ENCODE measurements around the gene PSAPL1. TPM values are rescaled to one million over a fixed set of nuclear protein-coding genes. Genes with fewer than 3 reads are reported as not detected.
A peak's percentile ranks its signal among the peaks of the same experiment; 100 is the strongest.

Gene PSAPL1
- total and polyA plus RNA-seq, 4 donors = 0.06 TPM; not detected in 3

DNA sequence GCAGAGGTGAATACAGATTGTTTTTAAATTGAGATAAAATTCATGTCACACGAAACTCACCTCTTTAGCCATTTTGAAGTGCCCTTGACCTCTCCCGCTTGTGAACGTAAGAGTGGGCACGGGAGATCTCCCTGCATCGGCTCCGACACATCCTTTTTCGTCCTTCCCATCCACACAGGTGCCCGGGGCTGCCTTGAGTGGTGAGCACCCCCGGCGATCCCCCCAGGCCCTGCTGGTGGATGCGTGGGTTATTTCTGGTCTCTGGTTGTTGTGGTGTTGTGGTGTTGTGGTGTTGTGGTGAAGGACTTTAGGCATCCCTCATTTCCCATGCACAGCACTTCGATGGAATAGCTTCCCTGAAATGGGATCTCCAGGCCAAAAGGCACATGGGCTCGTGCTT, 46.1 kb downstream of the PSAPL1 start:
- no peak overlapping the region for H3K27ac ChIP-seq (ENCODE audit: low read depth, low read length)
- no peak for DNase-seq (ENCODE audit: low read depth in 4 of 6, low spot score in 6 of 6)
- H3K4me3 ChIP-seq (ENCODE audit: low read depth, low read length) = no peak overlapping the region
- 68% methylated on average over 2 of the region's 13 CpGs for WGBS (ENCODE audit: insufficient coverage)
- peaks cover 3% of the 10 kb centered on the region for H3K27me3 ChIP-seq (ENCODE audit: control insufficient read depth, insufficient read depth, low read length)
- H3K9me3 ChIP-seq (ENCODE audit: control insufficient read depth, insufficient read depth, low read length) = no peaks in the 10 kb centered on the region
- H3K36me3 ChIP-seq (ENCODE audit: control insufficient read depth, insufficient read depth, low read length) = no peaks in the 10 kb centered on the region
- peaks cover 34% of the 10 kb centered on the region for H3K4me1 ChIP-seq (ENCODE audit: control insufficient read depth, insufficient read depth, low read length)

DNA sequence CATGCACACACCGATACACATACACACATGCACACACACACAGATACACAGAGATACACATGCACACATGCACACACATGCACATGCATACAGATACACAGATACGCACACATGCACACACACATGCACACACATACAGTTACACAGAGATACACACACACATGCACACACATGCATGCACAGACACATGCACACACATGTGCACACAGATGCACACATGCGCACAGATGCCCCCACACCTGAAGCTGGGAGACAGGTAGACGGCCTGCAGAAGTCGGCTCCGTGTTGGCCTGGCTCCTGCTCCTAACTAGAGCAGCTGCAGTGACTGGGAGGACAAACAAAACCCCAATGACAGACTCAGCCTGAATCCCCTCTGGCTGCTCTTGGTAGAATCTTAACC, 46.8 kb downstream of the PSAPL1 start:
- Histone ChIP-seq H3K27me3 (ENCODE audit: control insufficient read depth, insufficient read depth, low read length) (peaks cover 3% of the 10 kb centered on the region), H3K4me1 (ENCODE audit: control insufficient read depth, insufficient read depth, low read length) (peaks cover 32% of the 10 kb centered on the region), H3K27ac (ENCODE audit: low read depth, low read length) (no peak overlapping the region), H3K4me3 (ENCODE audit: low read depth, low read length) (no peak overlapping the region), H3K9me3 (ENCODE audit: control insufficient read depth, insufficient read depth, low read length) (no peaks in the 10 kb centered on the region), H3K36me3 (ENCODE audit: control insufficient read depth, insufficient read depth, low read length) (no peaks in the 10 kb centered on the region)
- WGBS (ENCODE audit: insufficient coverage) = 90% methylated on average over 6 of the region's 6 CpGs
- DNase-seq (ENCODE audit: low read depth in 4 of 6, low spot score in 6 of 6) = no peak

GRCh38 chr4:7384929-7385890, 49.5 kb downstream of the PSAPL1 start:
- 72% methylated on average over 10 of the region's 12 CpGs for WGBS (ENCODE audit: insufficient coverage)
- H3K4me3 ChIP-seq (ENCODE audit: low read depth, low read length) = no peak overlapping the region

DNA sequence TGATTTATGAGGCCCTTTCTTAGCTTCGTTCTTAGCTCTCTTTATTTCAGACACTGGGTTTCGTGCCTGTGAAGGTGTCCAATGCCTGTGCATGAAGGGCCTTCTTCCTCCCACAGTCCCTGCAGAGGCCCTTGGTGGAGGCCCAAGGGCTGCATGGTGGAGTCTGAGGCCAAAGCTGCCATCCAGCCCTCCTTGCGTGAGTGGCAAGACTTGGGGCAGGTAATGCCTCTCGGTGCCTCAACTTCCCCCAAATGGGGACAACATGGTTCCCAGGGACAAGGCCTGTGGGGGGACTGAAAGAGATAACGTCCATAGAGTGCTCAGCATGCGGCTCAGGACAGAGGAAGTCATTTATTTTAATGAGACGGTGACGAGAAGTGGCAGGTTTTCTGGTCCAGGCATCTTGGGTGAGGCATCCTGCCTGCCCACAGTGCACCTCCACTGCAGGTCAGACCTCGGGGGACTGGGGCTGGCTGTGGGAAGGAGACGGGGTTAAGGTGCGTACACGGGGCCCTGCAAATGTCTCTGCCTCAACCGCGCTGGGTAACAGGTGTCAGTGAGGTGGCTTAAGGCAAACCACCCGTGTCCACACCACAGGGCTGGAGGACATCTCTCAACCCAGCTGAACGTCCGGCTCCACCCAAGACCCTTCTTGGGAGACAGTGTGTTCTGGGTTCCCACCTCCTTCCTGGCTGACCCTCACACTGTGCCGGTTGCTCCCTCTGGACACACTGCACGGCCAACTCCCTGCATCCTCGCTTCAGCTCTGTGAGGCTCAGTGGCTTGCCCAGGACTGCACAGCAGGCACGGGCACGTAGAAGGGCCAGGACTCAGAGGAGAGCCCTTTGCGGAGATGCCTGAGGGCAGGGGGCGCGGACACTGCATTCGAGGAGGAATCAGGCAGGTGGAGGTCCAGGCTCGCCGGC, 50.5 kb downstream of the PSAPL1 start:
- DNase-seq (ENCODE audit: low read depth in 4 of 6, low spot score in 6 of 6) = no peak
- no peaks in the 10 kb centered on the region for H3K9me3 ChIP-seq (ENCODE audit: control insufficient read depth, insufficient read depth, low read length)
- no peaks in the 10 kb centered on the region for H3K36me3 ChIP-seq (ENCODE audit: control insufficient read depth, insufficient read depth, low read length)
- peaks cover 32% of the 10 kb centered on the region for H3K4me1 ChIP-seq (ENCODE audit: control insufficient read depth, insufficient read depth, low read length)
- 80% methylated on average over 26 of the region's 28 CpGs for WGBS (ENCODE audit: insufficient coverage)
- no peak overlapping the region for H3K4me3 ChIP-seq (ENCODE audit: low read depth, low read length)
- peaks cover 3% of the 10 kb centered on the region for H3K27me3 ChIP-seq (ENCODE audit: control insufficient read depth, insufficient read depth, low read length)
- H3K27ac ChIP-seq (ENCODE audit: low read depth, low read length) = no peak overlapping the region

More at GRCh38 chr4:7384929-7385890, 49.5 kb downstream of the PSAPL1 start:
- Histone ChIP-seq H3K36me3 (ENCODE audit: control insufficient read depth, insufficient read depth, low read length) (no peaks in the 10 kb centered on the region), H3K9me3 (ENCODE audit: control insufficient read depth, insufficient read depth, low read length) (no peaks in the 10 kb centered on the region), H3K27ac (ENCODE audit: low read depth, low read length) (no peak overlapping the region), H3K27me3 (ENCODE audit: control insufficient read depth, insufficient read depth, low read length) (peaks cover 7% of the 10 kb centered on the region), H3K4me1 (ENCODE audit: control insufficient read depth, insufficient read depth, low read length) (peaks cover 35% of the 10 kb centered on the region)
- no peak for DNase-seq (ENCODE audit: low read depth in 4 of 6, low spot score in 6 of 6)

GRCh38 chr4:7383266-7383665, 51.5 kb downstream of the PSAPL1 start:
- no peaks in the 10 kb centered on the region for H3K9me3 ChIP-seq (ENCODE audit: control insufficient read depth, insufficient read depth, low read length)
- peaks cover 36% of the 10 kb centered on the region for H3K4me1 ChIP-seq (ENCODE audit: control insufficient read depth, insufficient read depth, low read length)
- no peak overlapping the region for H3K4me3 ChIP-seq (ENCODE audit: low read depth, low read length)
- 83% methylated on average over 1 of the region's 8 CpGs for WGBS (ENCODE audit: insufficient coverage)
- H3K27me3 ChIP-seq (ENCODE audit: control insufficient read depth, insufficient read depth, low read length) = peaks cover 3% of the 10 kb centered on the region
- H3K27ac ChIP-seq (ENCODE audit: low read depth, low read length) = no peak overlapping the region
- H3K36me3 ChIP-seq (ENCODE audit: control insufficient read depth, insufficient read depth, low read length) = no peaks in the 10 kb centered on the region
- peak in 1 of 6 donors; percentile 77 for DNase-seq (ENCODE audit: low read depth in 4 of 6, low spot score in 6 of 6)

- 42% methylated on average over 3 of the region's 8 CpGs for WGBS (ENCODE audit: insufficient coverage)
These were observed 52.1 kb downstream of the PSAPL1 start for GRCh38 chr4:7382634-7383014.

GRCh38 chr4:7381890-7382633, 52.7 kb downstream of the PSAPL1 start:
- H3K27ac ChIP-seq (ENCODE audit: low read depth, low read length) = no peak overlapping the region
- DNase-seq (ENCODE audit: low read depth in 4 of 6, low spot score in 6 of 6) = no peak
- peaks cover 3% of the 10 kb centered on the region for H3K27me3 ChIP-seq (ENCODE audit: control insufficient read depth, insufficient read depth, low read length)
- H3K4me3 ChIP-seq (ENCODE audit: low read depth, low read length) = no peak overlapping the region
- no peaks in the 10 kb centered on the region for H3K36me3 ChIP-seq (ENCODE audit: control insufficient read depth, insufficient read depth, low read length)
- peaks cover 41% of the 10 kb centered on the region for H3K4me1 ChIP-seq (ENCODE audit: control insufficient read depth, insufficient read depth, low read length)
- 94% methylated on average over 9 of the region's 9 CpGs for WGBS (ENCODE audit: insufficient coverage)
- no peaks in the 10 kb centered on the region for H3K9me3 ChIP-seq (ENCODE audit: control insufficient read depth, insufficient read depth, low read length)

More at GRCh38 chr4:7382634-7383014, 52.1 kb downstream of the PSAPL1 start:
- H3K27ac ChIP-seq (ENCODE audit: low read depth, low read length) = no peak overlapping the region
- H3K9me3 ChIP-seq (ENCODE audit: control insufficient read depth, insufficient read depth, low read length) = no peaks in the 10 kb centered on the region
- H3K4me3 ChIP-seq (ENCODE audit: low read depth, low read length) = no peak overlapping the region
- peaks cover 3% of the 10 kb centered on the region for H3K27me3 ChIP-seq (ENCODE audit: control insufficient read depth, insufficient read depth, low read length)
- peaks cover 36% of the 10 kb centered on the region for H3K4me1 ChIP-seq (ENCODE audit: control insufficient read depth, insufficient read depth, low read length)
- DNase-seq (ENCODE audit: low read depth in 4 of 6, low spot score in 6 of 6) = no peak
- no peaks in the 10 kb centered on the region for H3K36me3 ChIP-seq (ENCODE audit: control insufficient read depth, insufficient read depth, low read length)

GRCh38 chr4:7381221-7381889, 53.4 kb downstream of the PSAPL1 start:
- 69% methylated on average over 7 of the region's 9 CpGs for WGBS (ENCODE audit: insufficient coverage)
- no peak for DNase-seq (ENCODE audit: low read depth in 4 of 6, low spot score in 6 of 6)
- peaks cover 3% of the 10 kb centered on the region for H3K27me3 ChIP-seq (ENCODE audit: control insufficient read depth, insufficient read depth, low read length)
- H3K9me3 ChIP-seq (ENCODE audit: control insufficient read depth, insufficient read depth, low read length) = no peaks in the 10 kb centered on the region
- H3K4me3 ChIP-seq (ENCODE audit: low read depth, low read length) = no peak overlapping the region
- no peak overlapping the region for H3K27ac ChIP-seq (ENCODE audit: low read depth, low read length)
- H3K36me3 ChIP-seq (ENCODE audit: control insufficient read depth, insufficient read depth, low read length) = no peaks in the 10 kb centered on the region
- H3K4me1 ChIP-seq (ENCODE audit: control insufficient read depth, insufficient read depth, low read length) = peaks cover 41% of the 10 kb centered on the region

Data from spinal cord (tissue), 10 donors.